WERI-Rb-1 (cell line): ENCODE measurements around the gene ST3GAL3.

Experiments
- DNase-seq: peaks from one replicate; pipeline ENCODE4 v3.0.0-alpha.2; 2020
- H3K27ac ChIP-seq: fragments of 250-450 bp; sonication (Bioruptor Pico); 2 replicates; pipeline ENCODE4 v1.5.1; 2020; ENCODE audit warnings: mild to moderate bottlenecking, moderate library complexity
- H3K27me3 ChIP-seq: fragments of 250-450 bp; sonication (Bioruptor Pico); 2 replicates; pipeline ENCODE4 v1.5.1; 2021; ENCODE audit warnings: mild to moderate bottlenecking, low read depth, moderate library complexity; ENCODE audit not compliant: insufficient read depth, severe bottlenecking
- H3K36me3 ChIP-seq: fragments of 250-450 bp; sonication (Bioruptor Pico); 2 replicates; pipeline ENCODE4 v1.5.1; 2020; ENCODE audit warnings: mild to moderate bottlenecking, moderate library complexity
- H3K4me3 ChIP-seq: 2 replicates; pipeline ENCODE4 v1.5.1; 2011; ENCODE audit warnings: low read depth, mild to moderate bottlenecking, control low read depth, low read length
- H3K9me3 ChIP-seq: fragments of 250-450 bp; sonication (Bioruptor Pico); 2 replicates; pipeline ENCODE4 v1.5.1; 2021; ENCODE audit warnings: mild to moderate bottlenecking, moderate library complexity; ENCODE audit not compliant: severe bottlenecking
- TF ChIP-seq, protein P1 (sequence below): IDR thresholded peaks from 2 replicates; pipeline ENCODE4 v1.5.1; 2011; ENCODE audit warnings: low read depth, mild to moderate bottlenecking, control low read depth, inconsistent platforms, low read length

The ST3GAL3 gene

DNA sequence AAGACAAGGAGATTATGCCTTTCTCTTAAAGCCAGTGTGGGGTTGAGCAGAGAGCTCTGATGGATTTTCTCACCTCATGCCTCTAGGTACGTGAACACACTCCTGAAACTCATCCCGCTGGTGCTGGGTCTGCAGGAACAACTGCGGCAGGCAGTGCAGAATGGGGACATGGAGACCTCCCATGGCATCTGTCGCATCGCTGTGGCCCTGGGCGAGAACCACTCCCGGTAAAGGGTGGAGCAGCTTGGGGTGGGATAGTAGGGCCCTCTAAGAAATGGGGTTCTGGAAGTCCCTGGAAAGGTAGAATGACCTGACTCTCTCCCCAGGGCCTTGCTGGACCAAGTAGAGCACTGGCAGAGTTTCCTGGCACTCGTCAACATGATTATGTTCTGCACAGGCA, 248.9 kb downstream of the ST3GAL3 start:
- peaks cover 54% of the 10 kb centered on the region for H3K36me3 ChIP-seq
- TF ChIP-seq, protein P1, sequence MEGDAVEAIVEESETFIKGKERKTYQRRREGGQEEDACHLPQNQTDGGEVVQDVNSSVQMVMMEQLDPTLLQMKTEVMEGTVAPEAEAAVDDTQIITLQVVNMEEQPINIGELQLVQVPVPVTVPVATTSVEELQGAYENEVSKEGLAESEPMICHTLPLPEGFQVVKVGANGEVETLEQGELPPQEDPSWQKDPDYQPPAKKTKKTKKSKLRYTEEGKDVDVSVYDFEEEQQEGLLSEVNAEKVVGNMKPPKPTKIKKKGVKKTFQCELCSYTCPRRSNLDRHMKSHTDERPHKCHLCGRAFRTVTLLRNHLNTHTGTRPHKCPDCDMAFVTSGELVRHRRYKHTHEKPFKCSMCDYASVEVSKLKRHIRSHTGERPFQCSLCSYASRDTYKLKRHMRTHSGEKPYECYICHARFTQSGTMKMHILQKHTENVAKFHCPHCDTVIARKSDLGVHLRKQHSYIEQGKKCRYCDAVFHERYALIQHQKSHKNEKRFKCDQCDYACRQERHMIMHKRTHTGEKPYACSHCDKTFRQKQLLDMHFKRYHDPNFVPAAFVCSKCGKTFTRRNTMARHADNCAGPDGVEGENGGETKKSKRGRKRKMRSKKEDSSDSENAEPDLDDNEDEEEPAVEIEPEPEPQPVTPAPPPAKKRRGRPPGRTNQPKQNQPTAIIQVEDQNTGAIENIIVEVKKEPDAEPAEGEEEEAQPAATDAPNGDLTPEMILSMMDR: no peak
- no peak overlapping the region for H3K27ac ChIP-seq
- DNase-seq: no peak
- no peak overlapping the region for H3K4me3 ChIP-seq
- H3K9me3 ChIP-seq: no peaks in the 10 kb centered on the region
- no peaks in the 10 kb centered on the region for H3K27me3 ChIP-seq

DNA sequence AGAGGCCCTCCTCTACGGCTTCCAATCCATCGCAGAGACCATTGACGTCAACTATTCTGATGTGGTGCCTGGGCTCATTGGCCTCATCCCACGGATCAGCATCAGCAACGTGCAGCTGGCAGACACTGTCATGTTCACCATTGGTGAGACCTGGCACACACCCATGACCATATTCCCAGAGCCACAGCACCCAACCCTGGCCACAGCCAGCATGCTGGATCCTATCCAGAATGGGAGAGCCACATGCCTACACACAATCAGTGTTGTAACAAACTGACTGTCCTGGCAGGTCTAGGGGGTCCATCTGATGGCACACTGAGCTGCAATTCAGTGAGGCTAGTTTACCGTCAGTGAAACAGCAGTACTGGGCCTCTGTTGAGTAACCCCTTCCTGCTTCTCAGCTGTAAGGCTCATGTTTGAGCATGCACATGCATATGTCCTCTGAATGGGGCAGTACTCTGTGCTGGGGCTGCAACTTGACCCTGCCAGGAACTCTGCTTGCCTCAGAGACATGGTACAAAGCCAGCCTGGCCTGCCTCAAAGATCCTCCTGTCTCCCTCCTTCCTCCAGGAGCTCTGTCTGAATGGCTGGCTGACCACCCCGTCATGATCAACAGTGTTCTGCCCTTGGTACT, 250.2 kb downstream of the ST3GAL3 start:
- Histone ChIP-seq H3K27ac (no peak overlapping the region), H3K27me3 (no peaks in the 10 kb centered on the region), H3K36me3 (peaks cover 66% of the 10 kb centered on the region), H3K4me3 (no peak overlapping the region), H3K9me3 (no peaks in the 10 kb centered on the region)
- TF ChIP-seq, protein P1: no peak
- no peak for DNase-seq

DNA sequence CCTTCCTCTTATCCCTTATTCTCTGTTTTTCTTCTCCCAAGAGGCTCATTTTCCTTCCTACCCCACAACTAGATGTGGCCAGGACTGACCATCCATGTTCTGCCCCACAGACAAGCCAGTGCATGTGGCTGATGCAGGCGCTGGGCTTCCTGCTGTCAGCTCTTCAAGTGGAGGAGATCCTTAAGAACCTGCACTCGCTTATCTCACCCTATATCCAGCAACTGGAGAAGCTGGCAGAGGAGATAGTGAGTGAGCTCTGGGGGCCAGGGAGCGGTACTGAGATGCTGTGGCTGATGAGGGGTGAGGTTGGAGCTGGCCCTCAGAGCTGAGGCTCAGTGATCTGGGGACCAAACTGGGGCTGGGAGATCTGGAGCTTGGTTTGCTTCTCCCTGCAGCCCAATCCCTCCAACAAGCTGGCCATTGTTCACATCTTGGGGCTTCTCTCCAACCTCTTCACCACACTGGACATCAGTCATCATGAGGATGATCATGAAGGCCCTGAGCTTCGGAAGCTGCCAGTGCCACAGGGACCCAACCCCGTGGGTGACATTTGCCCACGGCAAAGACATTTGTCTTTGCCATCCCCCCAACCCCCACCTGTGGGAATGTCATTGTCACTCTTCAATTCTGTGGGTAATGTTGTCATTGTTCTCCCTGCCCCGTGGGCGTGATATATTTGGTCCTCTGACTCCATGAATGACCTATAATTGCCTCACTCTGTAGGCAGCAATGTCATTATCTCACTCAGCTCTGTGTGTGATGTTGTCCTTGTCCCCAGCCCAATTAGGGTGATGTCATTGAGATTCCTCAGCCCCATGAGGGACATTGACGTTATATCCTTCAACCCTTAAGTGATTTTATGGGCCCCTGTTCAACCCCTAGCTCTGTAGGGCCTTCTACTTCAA, 251.3 kb downstream of the ST3GAL3 start:
- TF ChIP-seq, protein P1: no peak
- Histone ChIP-seq H3K27me3 (no peaks in the 10 kb centered on the region), H3K27ac (no peak overlapping the region), H3K4me3 (no peak overlapping the region), H3K36me3 (peaks cover 74% of the 10 kb centered on the region), H3K9me3 (no peaks in the 10 kb centered on the region)
- DNase-seq: no peak

DNA sequence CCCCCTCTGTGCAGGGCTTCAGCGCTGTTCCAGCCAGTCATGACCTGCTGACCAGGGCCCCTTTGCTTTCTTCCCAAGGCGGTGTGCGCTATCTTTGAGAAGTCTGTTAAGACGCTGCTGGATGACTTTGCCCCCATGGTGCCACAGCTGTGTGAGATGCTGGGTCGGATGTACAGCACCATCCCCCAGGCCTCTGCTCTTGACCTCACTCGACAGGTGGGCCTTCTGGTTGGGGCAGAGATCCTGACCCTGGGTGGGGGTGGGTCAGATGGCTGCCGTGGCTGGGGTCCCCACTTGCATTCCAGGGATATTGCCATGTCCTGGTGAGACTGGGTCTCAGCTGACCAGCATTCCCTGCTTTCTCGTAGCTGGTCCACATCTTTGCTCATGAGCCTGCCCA, 253.5 kb downstream of the ST3GAL3 start:
- Histone ChIP-seq H3K4me3 (no peak overlapping the region), H3K27me3 (no peaks in the 10 kb centered on the region), H3K27ac (no peak overlapping the region), H3K9me3 (no peaks in the 10 kb centered on the region), H3K36me3 (peaks cover 83% of the 10 kb centered on the region)
- DNase-seq: no peak
- TF ChIP-seq, protein P1: no peak

DNA sequence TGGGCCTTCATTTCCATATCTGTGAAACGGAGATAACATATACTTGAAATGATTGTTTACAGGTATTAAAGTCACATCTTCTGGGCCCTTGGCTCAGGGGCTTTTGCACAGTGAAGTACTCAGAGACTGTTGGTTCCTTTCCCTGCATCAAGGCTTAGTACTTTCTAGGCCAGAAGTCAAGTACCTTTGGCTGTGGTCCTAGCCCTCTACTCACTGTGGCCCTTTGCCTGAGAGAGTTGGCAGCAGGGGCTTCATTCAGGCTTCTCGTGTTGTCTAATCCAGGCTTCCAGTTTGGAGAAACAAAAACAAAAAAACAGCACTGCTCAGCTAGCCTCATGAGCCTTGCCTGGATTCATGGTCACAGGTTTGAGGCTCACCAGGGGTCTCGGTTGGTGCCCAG, 254.4 kb downstream of the ST3GAL3 start:
- Histone ChIP-seq H3K36me3 (peaks cover 77% of the 10 kb centered on the region), H3K9me3 (no peaks in the 10 kb centered on the region), H3K27ac (no peak overlapping the region), H3K27me3 (no peaks in the 10 kb centered on the region), H3K4me3 (no peak overlapping the region)
- no peak for DNase-seq
- TF ChIP-seq, protein P1: no peak
